ENCODE results near the gene NRP1.

The NRP1 gene

GRCh38 chr10:33165911-33166310 lies 168.6 kb downstream of the NRP1 start:
- DNase-seq, result no peak

- no peak for DNase-seq
These were observed 170.3 kb downstream of the NRP1 start for GRCh38 chr10:33164060-33164709.

- no peak for DNase-seq
These were observed 172.3 kb downstream of the NRP1 start for GRCh38 chr10:33162248-33162575.

- no peak for DNase-seq
These were observed 172.8 kb downstream of the NRP1 start for GRCh38 chr10:33161550-33162247.

GRCh38 chr10:33160151-33160550 lies 174.3 kb downstream of the NRP1 start:
- DNase-seq, result no peak

GRCh38 chr10:33157103-33157502 lies 177.4 kb downstream of the NRP1 start:
- DNase-seq, result no peak

GRCh38 chr10:33155720-33156638 lies 178.5 kb downstream of the NRP1 start:
- DNase-seq, result peak; percentile 84

GRCh38 chr10:33154590-33154989 lies 179.9 kb downstream of the NRP1 start:
- DNase-seq, result no peak

GRCh38 chr10:33153968-33154327 lies 180.5 kb downstream of the NRP1 start:
- peak; percentile 78 for DNase-seq

- peak; percentile 76 for DNase-seq
These were observed 181.1 kb downstream of the NRP1 start for GRCh38 chr10:33153251-33153967.

GRCh38 chr10:33152750-33153149 lies 181.7 kb downstream of the NRP1 start:
- DNase-seq, result no peak

- DNase-seq, result no peak
These were observed 182.3 kb downstream of the NRP1 start for GRCh38 chr10:33152146-33152545.

GRCh38 chr10:33151344-33151864 lies 183.1 kb downstream of the NRP1 start:
- DNase-seq, result no peak

- DNase-seq, result no peak
These were observed 183.6 kb downstream of the NRP1 start for GRCh38 chr10:33150889-33151288.

- no peak for DNase-seq
These were observed 184.3 kb downstream of the NRP1 start for GRCh38 chr10:33150146-33150545.

GRCh38 chr10:33147013-33147310 lies 187.5 kb downstream of the NRP1 start:
- DNase-seq, result no peak

- no peak for DNase-seq
These were observed 188.1 kb downstream of the NRP1 start for GRCh38 chr10:33146189-33147012.

GRCh38 chr10:33145451-33146188 lies 188.8 kb downstream of the NRP1 start:
- no peak for DNase-seq

GRCh38 chr10:33143160-33143728 lies 191.2 kb downstream of the NRP1 start:
- peak; percentile 86 for DNase-seq

GRCh38 chr10:33142295-33142694 lies 192.2 kb downstream of the NRP1 start:
- no peak for DNase-seq

GRCh38 chr10:33141251-33141650 lies 193.2 kb downstream of the NRP1 start:
- DNase-seq, result no peak
